PC-9 (cell line): ENCODE data around the gene NRG4.

Experiments used
- EZH2 ChIP-seq: fragments of 200-600 bp; sonication (generic); IDR thresholded peaks from 2 replicates; pipeline ENCODE4 v1.8.0; 2017; ENCODE audit warnings: antibody characterized with exemption, low read depth
- TF ChIP-seq, protein P1 (sequence below): fragments of 200-600 bp; sonication (generic); conservative IDR thresholded peaks from 2 replicates; pipeline ENCODE4 v1.6.1; 2017; ENCODE audit warnings: mixed run types, antibody characterized with exemption, mild to moderate bottlenecking, moderate library complexity

DNA sequence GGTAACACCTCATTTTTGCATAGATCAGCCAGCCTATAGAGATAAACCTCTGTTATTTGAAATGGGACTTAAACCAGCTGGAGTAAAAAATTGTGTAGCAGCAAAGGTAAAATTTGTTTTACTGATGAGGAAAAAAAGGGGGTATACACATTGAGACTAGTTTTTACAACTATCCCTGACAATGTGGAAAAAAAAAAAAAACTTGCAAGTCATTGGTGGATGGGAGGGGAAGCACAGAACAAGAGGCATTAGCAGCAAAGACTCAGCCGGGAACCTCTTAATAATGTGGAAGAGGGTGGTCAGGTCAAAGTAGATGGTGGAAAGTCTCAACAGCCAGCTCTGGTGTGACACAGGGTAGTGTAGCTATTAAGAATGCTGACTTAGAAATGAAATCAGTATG, 94.1 kb downstream of the NRG4 start:
- TF ChIP-seq, protein P1, sequence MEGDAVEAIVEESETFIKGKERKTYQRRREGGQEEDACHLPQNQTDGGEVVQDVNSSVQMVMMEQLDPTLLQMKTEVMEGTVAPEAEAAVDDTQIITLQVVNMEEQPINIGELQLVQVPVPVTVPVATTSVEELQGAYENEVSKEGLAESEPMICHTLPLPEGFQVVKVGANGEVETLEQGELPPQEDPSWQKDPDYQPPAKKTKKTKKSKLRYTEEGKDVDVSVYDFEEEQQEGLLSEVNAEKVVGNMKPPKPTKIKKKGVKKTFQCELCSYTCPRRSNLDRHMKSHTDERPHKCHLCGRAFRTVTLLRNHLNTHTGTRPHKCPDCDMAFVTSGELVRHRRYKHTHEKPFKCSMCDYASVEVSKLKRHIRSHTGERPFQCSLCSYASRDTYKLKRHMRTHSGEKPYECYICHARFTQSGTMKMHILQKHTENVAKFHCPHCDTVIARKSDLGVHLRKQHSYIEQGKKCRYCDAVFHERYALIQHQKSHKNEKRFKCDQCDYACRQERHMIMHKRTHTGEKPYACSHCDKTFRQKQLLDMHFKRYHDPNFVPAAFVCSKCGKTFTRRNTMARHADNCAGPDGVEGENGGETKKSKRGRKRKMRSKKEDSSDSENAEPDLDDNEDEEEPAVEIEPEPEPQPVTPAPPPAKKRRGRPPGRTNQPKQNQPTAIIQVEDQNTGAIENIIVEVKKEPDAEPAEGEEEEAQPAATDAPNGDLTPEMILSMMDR: no peak
- TF ChIP-seq EZH2: no peak
